ENCODE results near the gene DIDO1.

Gene DIDO1

DNA sequence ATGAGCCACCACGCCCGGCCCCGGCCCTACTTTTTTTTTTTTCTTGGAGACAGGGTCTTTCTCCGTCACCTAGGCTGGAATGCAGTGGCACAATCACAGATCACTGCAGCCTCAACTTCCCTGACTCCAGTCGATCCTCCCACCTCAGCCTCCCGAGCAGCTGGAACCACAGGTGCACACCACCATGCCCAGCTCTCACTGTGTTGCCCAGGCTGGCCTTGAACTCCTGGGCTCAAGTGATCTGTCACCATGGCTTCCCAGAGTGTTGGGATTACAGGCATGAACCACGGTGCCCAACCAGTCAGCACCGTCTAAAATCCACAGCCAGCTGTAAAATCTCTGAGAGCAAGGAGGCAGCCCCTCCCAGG, 43.6 kb upstream of the DIDO1 start:
- Histone ChIP-seq H3K79me1 (replicated peaks; ENCODE audit: low read length, poor library complexity, severe bottlenecking) (no peaks in the 10 kb centered on the region), H2BK5ac (ENCODE audit: low read depth, low read length, poor library complexity, severe bottlenecking) (no peak overlapping the region), H3K18ac (ENCODE audit: low read depth in 1 of 2, low read length in 2 of 2) (no peak overlapping the region), H3K27ac (ENCODE audit: low read length, poor library complexity, severe bottlenecking) (no peak overlapping the region), H3K9ac (ENCODE audit: low read length) (no peak overlapping the region), H4K91ac (ENCODE audit: low read length) (no peak overlapping the region), H2BK120ac (ENCODE audit: low read depth, low read length) (no peak overlapping the region), H3K14ac (ENCODE audit: low read length in 2 of 2) (no peak overlapping the region), H3K9me3 (ENCODE audit: control insufficient read depth, low read length) (no peaks in the 10 kb centered on the region), H3K4me2 (ENCODE audit: low read length, poor library complexity, severe bottlenecking) (no peak overlapping the region), H2BK15ac (ENCODE audit: low read depth, poor library complexity, severe bottlenecking) (no peak overlapping the region), H3K4ac (ENCODE audit: low read depth in 1 of 2, low read length in 2 of 2) (no peak overlapping the region), H2AFZ (ENCODE audit: low read depth, low read length) (no peak overlapping the region), H2AK5ac (ENCODE audit: low read length, severe bottlenecking) (no peak overlapping the region), H3K27me3 (ENCODE audit: control insufficient read depth in 1 of 2, insufficient read depth in 1 of 2, low read length in 2 of 2) (peaks cover 60 to 64% of the 10 kb centered on the region in 2 experiments), H3K36me3 (ENCODE audit: control insufficient read depth in 1 of 2, insufficient read depth in 2 of 2, low read depth in 1 of 2, low read length in 2 of 2) (peaks cover 0 to 2% of the 10 kb centered on the region in 2 experiments), H4K8ac (ENCODE audit: low read length) (no peak overlapping the region), H2BK12ac (ENCODE audit: low read length in 2 of 2) (no peak overlapping the region), H3K4me1 (ENCODE audit: control insufficient read depth, insufficient read depth, low read depth, low read length) (peaks cover 9% of the 10 kb centered on the region), H3K4me3 (ENCODE audit: insufficient read depth in 1 of 2, low read depth in 1 of 2, low read length in 2 of 2) (no peak overlapping the region), H3K23ac (ENCODE audit: low read length in 2 of 2) (no peak overlapping the region)
- DNase-seq, result no peak
- WGBS, result 82% methylated on average over 8 of the region's 8 CpGs

DNA sequence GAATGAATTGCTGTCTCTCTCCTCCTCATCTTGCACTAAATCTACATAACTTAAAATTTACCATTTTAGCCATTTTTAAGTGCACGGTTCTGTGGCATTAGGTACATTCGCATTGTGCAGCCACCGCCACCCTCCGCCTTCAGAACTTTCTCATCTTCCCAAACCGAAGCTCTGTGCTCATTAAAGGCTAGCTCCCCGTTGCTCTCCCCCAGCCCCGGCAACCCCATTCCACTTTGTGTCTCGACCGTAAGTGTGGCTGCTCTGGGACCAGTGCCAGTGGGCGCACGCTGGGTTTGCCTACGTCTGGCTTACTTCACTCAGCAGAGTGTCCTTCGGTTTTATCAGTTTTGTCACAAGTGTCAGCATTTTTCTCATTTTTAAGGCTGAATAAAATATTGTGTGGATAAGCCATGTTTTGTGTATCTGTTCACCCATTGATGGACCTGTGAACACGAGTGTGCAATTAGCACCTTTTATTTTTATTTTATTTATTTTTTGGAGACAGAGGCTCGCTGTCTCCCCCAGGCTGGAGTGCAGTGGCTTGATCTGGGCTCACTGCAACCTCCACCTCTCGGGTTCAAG, 43.0 kb upstream of the DIDO1 start:
- Histone ChIP-seq H3K4me3 (ENCODE audit: insufficient read depth in 1 of 2, low read depth in 1 of 2, low read length in 2 of 2) (no peak overlapping the region), H4K8ac (ENCODE audit: low read length) (no peak overlapping the region), H3K9me3 (ENCODE audit: control insufficient read depth, low read length) (no peaks in the 10 kb centered on the region), H2BK15ac (ENCODE audit: low read depth, poor library complexity, severe bottlenecking) (no peak overlapping the region), H3K23ac (ENCODE audit: low read length in 2 of 2) (no peak overlapping the region), H3K27ac (ENCODE audit: low read length, poor library complexity, severe bottlenecking) (no peak overlapping the region), H2BK5ac (ENCODE audit: low read depth, low read length, poor library complexity, severe bottlenecking) (no peak overlapping the region), H3K27me3 (ENCODE audit: control insufficient read depth in 1 of 2, insufficient read depth in 1 of 2, low read length in 2 of 2) (peaks cover 60 to 63% of the 10 kb centered on the region in 2 experiments), H2BK120ac (ENCODE audit: low read depth, low read length) (no peak overlapping the region), H4K91ac (ENCODE audit: low read length) (no peak overlapping the region), H3K4ac (ENCODE audit: low read depth in 1 of 2, low read length in 2 of 2) (no peak overlapping the region), H3K9ac (ENCODE audit: low read length) (no peak overlapping the region), H3K4me2 (ENCODE audit: low read length, poor library complexity, severe bottlenecking) (no peak overlapping the region), H3K79me1 (replicated peaks; ENCODE audit: low read length, poor library complexity, severe bottlenecking) (no peaks in the 10 kb centered on the region), H3K36me3 (ENCODE audit: control insufficient read depth in 1 of 2, insufficient read depth in 2 of 2, low read depth in 1 of 2, low read length in 2 of 2) (peaks cover 0 to 2% of the 10 kb centered on the region in 2 experiments), H3K14ac (ENCODE audit: low read length in 2 of 2) (no peak overlapping the region), H3K18ac (ENCODE audit: low read depth in 1 of 2, low read length in 2 of 2) (no peak overlapping the region), H3K4me1 (ENCODE audit: control insufficient read depth, insufficient read depth, low read depth, low read length) (peaks cover 9% of the 10 kb centered on the region), H2AK5ac (ENCODE audit: low read length, severe bottlenecking) (no peak overlapping the region), H2AFZ (ENCODE audit: low read depth, low read length) (no peak overlapping the region), H2BK12ac (ENCODE audit: low read length in 2 of 2) (no peak overlapping the region)
- WGBS, result 81% methylated on average over 15 of the region's 16 CpGs
- DNase-seq, result no peak

DNA sequence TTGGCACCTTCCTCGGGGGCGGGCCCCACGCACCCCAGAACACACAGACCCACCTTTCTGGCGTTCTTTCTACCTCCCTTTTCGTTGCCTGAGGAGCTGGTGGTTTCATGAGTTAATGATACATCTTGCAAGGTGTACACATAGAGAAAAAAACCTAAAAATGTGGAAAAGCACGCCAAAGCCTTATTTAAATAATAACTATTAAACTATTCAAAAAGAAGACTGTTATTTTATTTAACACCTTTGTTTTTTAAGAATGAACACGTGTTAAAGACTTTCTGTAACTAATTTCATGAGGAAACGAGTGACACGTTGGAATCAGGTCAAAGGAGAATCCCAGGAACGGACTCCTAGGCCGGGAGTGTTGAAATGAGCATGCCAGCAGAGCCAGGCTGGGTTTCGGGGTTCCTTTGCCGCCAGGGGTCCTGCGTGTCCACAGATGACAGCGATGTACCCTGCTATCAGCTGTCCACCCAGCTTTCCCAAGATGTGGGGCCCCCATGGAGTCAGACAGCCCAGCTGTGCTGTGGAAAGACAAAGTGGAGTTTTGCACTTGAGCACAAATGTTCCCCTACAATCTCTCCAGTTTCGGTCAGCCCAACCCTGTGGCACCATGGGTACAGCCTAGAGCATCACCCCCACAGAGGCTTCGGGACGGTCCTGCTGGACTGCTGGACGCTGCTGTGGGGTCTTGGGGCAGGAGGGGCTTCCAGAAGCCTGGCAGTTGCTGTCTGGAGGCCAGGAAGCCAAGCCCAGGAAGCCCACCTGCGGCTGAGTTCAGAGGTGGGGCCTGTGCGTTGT, 42.3 kb upstream of the DIDO1 start:
- Histone ChIP-seq H2BK15ac (ENCODE audit: low read depth, poor library complexity, severe bottlenecking) (no peak overlapping the region), H3K36me3 (ENCODE audit: control insufficient read depth in 1 of 2, insufficient read depth in 2 of 2, low read depth in 1 of 2, low read length in 2 of 2) (peaks cover 0 to 9% of the 10 kb centered on the region in 2 experiments), H2AK5ac (ENCODE audit: low read length, severe bottlenecking) (no peak overlapping the region), H4K8ac (ENCODE audit: low read length) (no peak overlapping the region), H3K9me3 (ENCODE audit: control insufficient read depth, low read length) (no peaks in the 10 kb centered on the region), H3K79me1 (replicated peaks; ENCODE audit: low read length, poor library complexity, severe bottlenecking) (no peaks in the 10 kb centered on the region), H3K27me3 (ENCODE audit: control insufficient read depth in 1 of 2, insufficient read depth in 1 of 2, low read length in 2 of 2) (peaks cover 58 to 59% of the 10 kb centered on the region in 2 experiments), H3K4me3 (ENCODE audit: insufficient read depth in 1 of 2, low read depth in 1 of 2, low read length in 2 of 2) (no peak overlapping the region), H3K18ac (ENCODE audit: low read depth in 1 of 2, low read length in 2 of 2) (no peak overlapping the region), H3K4me1 (ENCODE audit: control insufficient read depth, insufficient read depth, low read depth, low read length) (peaks cover 9% of the 10 kb centered on the region), H2AFZ (ENCODE audit: low read depth, low read length) (no peak overlapping the region), H3K4me2 (ENCODE audit: low read length, poor library complexity, severe bottlenecking) (no peak overlapping the region), H2BK12ac (ENCODE audit: low read length in 2 of 2) (no peak overlapping the region), H3K4ac (ENCODE audit: low read depth in 1 of 2, low read length in 2 of 2) (no peak overlapping the region), H2BK5ac (ENCODE audit: low read depth, low read length, poor library complexity, severe bottlenecking) (no peak overlapping the region), H3K27ac (ENCODE audit: low read length, poor library complexity, severe bottlenecking) (no peak overlapping the region), H2BK120ac (ENCODE audit: low read depth, low read length) (no peak overlapping the region), H3K14ac (ENCODE audit: low read length in 2 of 2) (no peak overlapping the region), H3K9ac (ENCODE audit: low read length) (no peak overlapping the region), H4K91ac (ENCODE audit: low read length) (no peak overlapping the region), H3K23ac (ENCODE audit: low read length in 2 of 2) (no peak overlapping the region)
- DNase-seq, result no peak
- WGBS, result 83% methylated on average over 15 of the region's 21 CpGs

DNA sequence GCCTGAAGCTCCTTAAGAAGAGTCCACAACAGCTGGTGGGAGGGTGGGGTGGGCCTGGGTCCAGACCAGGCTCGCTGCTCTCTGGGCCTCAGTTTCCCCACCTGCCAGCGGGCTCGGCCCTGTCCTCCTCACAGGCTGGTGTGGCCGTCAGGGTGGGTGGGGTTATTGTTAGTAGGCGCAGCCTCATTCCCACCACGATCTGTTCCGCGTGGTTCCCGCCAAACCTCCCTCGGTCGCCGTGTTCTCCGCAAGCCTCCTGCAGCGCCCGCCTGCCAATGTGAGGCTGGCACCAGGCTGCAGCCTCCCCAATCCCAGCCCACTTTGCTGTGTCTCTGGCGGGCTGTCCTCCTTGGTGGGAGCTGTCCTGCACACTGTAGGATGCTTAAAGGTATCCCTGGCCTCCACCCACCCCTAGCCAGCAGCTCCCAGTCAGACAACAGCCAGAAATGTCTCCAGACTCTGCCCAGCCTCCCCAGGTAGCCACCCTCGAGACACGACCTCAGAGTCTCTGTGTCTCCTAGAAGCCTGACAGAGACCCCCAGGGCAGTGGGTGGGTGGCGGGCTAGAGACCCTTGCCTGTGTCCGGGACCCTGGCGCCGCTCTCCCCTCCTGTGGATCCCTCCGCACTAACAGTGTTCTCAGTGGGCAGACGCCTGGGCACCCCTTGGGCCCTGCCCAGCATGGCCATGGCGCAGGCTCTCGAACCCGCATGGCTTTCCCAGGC, 41.5 kb upstream of the DIDO1 start:
- no peak overlapping the region for H3K4ac ChIP-seq (ENCODE audit: low read depth in 1 of 2, low read length in 2 of 2)
- no peak overlapping the region for H3K14ac ChIP-seq (ENCODE audit: low read length in 2 of 2)
- peaks cover 6% of the 10 kb centered on the region for H3K4me1 ChIP-seq (ENCODE audit: control insufficient read depth, insufficient read depth, low read depth, low read length)
- H2BK15ac ChIP-seq (ENCODE audit: low read depth, poor library complexity, severe bottlenecking), result no peak overlapping the region
- H3K9ac ChIP-seq (ENCODE audit: low read length), result no peak overlapping the region
- H2AFZ ChIP-seq (ENCODE audit: low read depth, low read length), result no peak overlapping the region
- no peaks in the 10 kb centered on the region for H3K9me3 ChIP-seq (ENCODE audit: control insufficient read depth, low read length)
- no peak overlapping the region for H3K4me3 ChIP-seq (ENCODE audit: insufficient read depth in 1 of 2, low read depth in 1 of 2, low read length in 2 of 2)
- H3K36me3 ChIP-seq (ENCODE audit: control insufficient read depth in 1 of 2, insufficient read depth in 2 of 2, low read depth in 1 of 2, low read length in 2 of 2), result peaks cover 0 to 13% of the 10 kb centered on the region in 2 experiments
- H4K8ac ChIP-seq (ENCODE audit: low read length), result no peak overlapping the region
- H2BK12ac ChIP-seq (ENCODE audit: low read length in 2 of 2), result no peak overlapping the region
- no peak overlapping the region for H3K23ac ChIP-seq (ENCODE audit: low read length in 2 of 2)
- no peak overlapping the region for H3K27ac ChIP-seq (ENCODE audit: low read length, poor library complexity, severe bottlenecking)
- H2BK5ac ChIP-seq (ENCODE audit: low read depth, low read length, poor library complexity, severe bottlenecking), result no peak overlapping the region
- no peak overlapping the region for H3K18ac ChIP-seq (ENCODE audit: low read depth in 1 of 2, low read length in 2 of 2)
- 88% methylated on average over 27 of the region's 27 CpGs for WGBS
- no peak overlapping the region for H4K91ac ChIP-seq (ENCODE audit: low read length)
- no peak overlapping the region for H2AK5ac ChIP-seq (ENCODE audit: low read length, severe bottlenecking)
- DNase-seq, result no peak
- peaks cover 50 to 55% of the 10 kb centered on the region in 2 experiments for H3K27me3 ChIP-seq (ENCODE audit: control insufficient read depth in 1 of 2, insufficient read depth in 1 of 2, low read length in 2 of 2)
- no peaks in the 10 kb centered on the region for H3K79me1 ChIP-seq (replicated peaks; ENCODE audit: low read length, poor library complexity, severe bottlenecking)
- H3K4me2 ChIP-seq (ENCODE audit: low read length, poor library complexity, severe bottlenecking), result no peak overlapping the region
- H2BK120ac ChIP-seq (ENCODE audit: low read depth, low read length), result no peak overlapping the region
